ENCODE results near the gene USP32. TPM values are rescaled to one million over a fixed set of nuclear protein-coding genes. Genes with fewer than 3 reads are reported as not detected.

The USP32 gene
- total RNA-seq, 1 experiment from 2014 or later, result 73.5 TPM

DNA sequence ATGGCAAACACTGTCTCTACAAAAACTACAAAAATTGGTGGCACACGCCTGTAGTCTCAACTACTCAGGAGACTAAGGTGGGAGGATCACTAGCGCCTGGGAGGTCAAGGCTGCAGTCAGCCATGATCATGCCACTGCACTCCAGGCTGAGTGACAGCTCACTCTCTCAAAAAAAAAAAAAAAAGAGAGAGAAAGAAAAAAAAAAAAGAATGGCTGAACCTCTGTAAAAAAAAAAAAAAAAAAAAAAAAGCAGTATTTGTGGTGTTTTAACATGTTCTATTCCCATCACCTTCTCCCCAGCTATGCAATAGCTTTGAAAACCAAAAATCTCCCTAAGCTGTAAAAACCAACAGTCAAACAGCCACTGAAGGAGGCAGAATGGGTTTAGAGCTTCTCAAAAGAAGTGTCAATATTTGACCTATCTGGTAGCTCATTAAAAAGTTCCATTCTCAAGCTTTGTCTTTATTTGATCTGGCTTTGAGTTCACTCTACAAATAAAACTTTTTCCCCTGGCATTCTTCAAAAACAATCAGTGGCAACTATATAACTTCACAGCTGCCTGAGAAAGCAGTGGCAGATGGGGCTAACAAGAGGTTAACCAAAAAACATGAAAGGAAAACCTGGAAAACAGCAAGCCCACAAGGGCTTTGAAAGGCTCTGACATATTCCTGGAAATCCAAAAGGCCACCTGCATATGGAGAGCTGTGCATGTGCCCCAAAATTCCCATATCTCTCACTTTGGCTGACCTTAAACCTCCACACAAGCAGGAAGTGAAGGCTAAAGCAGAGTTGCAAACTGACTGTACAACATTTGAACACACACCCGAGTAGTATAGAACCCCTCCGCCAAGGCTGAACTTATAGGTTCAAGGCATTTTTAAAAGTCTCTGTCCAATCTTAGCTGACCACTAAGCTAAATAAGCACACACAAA lies 36.0 kb downstream of the USP32 start:
- Histone ChIP-seq H2BK12ac (ENCODE audit: insufficient read length, low read depth, low read length) (no peak overlapping the region), H3K9me3 (ENCODE audit: control insufficient read depth, low read depth, low read length) (no peaks in the 10 kb centered on the region)
- H3K27ac Mint-ChIP-seq, result peak overlapping the region in 2 of 3 experiments; percentile 75 to 76; a peak in 6 of 7 replicates

More for the DNA sequence above, 36.0 kb downstream of the USP32 start:
- Histone ChIP-seq H3K9ac (ENCODE audit: extremely low read depth, insufficient read length, low read length) (no peak overlapping the region), H4K8ac (replicated peaks; ENCODE audit: insufficient read length, low read depth, low read length) (no peak overlapping the region), H4K5ac (ENCODE audit: insufficient read length, low read depth, low read length) (no peak overlapping the region), H2AFZ (ENCODE audit: low read length) (no peak overlapping the region), H3K14ac (ENCODE audit: insufficient read depth, low read length) (no peak overlapping the region), H2AK5ac (ENCODE audit: insufficient read length, low read length) (no peak overlapping the region), H3K79me2 (ENCODE audit: insufficient read depth, low read length) (peaks cover 17% of the 10 kb centered on the region), H3K4me1 (ENCODE audit: insufficient read depth, low read length) (no peaks in the 10 kb centered on the region), H3K23ac (ENCODE audit: insufficient read length, low read depth, low read length) (no peak overlapping the region), H3K4ac (ENCODE audit: low read depth, low read length) (no peak overlapping the region), H2BK5ac (ENCODE audit: insufficient read length, low read length) (no peak overlapping the region), H2BK20ac (ENCODE audit: low read depth, low read length, poor library complexity, severe bottlenecking) (no peak overlapping the region), H3K4me2 (ENCODE audit: insufficient read depth, insufficient read length, low read length) (no peak overlapping the region), H3K27me3 (ENCODE audit: insufficient read depth, low read length) (no peaks in the 10 kb centered on the region), H4K91ac (ENCODE audit: insufficient read length, low read depth, low read length) (no peak overlapping the region), H3K18ac (ENCODE audit: insufficient read length, low read depth, low read length) (no peak overlapping the region), H3K79me1 (ENCODE audit: insufficient read depth, low read depth, low read length, poor library complexity, severe bottlenecking) (peaks cover 9% of the 10 kb centered on the region), H3K23me2 (ENCODE audit: insufficient read length, low read depth, low read length, poor library complexity, severe bottlenecking) (no peaks in the 10 kb centered on the region), H2BK120ac (ENCODE audit: low read depth, low read length, poor library complexity, severe bottlenecking) (no peak overlapping the region), H3K27ac (ENCODE audit: insufficient read length, low read depth, low read length) (no peak overlapping the region), H2BK15ac (ENCODE audit: low read depth, low read length) (no peak overlapping the region), H4K20me1 (ENCODE audit: control insufficient read depth, insufficient read depth, insufficient read length) (no peaks in the 10 kb centered on the region), H3T11ph (ENCODE audit: low read length) (no peak overlapping the region), H3K56ac (ENCODE audit: insufficient read length, low read depth, low read length) (no peak overlapping the region)
- TF ChIP-seq, protein P1, sequence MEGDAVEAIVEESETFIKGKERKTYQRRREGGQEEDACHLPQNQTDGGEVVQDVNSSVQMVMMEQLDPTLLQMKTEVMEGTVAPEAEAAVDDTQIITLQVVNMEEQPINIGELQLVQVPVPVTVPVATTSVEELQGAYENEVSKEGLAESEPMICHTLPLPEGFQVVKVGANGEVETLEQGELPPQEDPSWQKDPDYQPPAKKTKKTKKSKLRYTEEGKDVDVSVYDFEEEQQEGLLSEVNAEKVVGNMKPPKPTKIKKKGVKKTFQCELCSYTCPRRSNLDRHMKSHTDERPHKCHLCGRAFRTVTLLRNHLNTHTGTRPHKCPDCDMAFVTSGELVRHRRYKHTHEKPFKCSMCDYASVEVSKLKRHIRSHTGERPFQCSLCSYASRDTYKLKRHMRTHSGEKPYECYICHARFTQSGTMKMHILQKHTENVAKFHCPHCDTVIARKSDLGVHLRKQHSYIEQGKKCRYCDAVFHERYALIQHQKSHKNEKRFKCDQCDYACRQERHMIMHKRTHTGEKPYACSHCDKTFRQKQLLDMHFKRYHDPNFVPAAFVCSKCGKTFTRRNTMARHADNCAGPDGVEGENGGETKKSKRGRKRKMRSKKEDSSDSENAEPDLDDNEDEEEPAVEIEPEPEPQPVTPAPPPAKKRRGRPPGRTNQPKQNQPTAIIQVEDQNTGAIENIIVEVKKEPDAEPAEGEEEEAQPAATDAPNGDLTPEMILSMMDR (conservative IDR thresholded peaks at IDR 0.05), result no peak
- no peaks in the 10 kb centered on the region for H3K27me3 Mint-ChIP-seq (ENCODE audit: low read depth)
- H3K36me3 Mint-ChIP-seq (ENCODE audit: insufficient read depth in 1 of 3, low read depth in 3 of 3), result 0 out of 7 replicates have a peak, but pooled peaks cover 0 to 2% (median 0%) of the 10 kb centered on the region in 3 experiments
- H3K9me3 Mint-ChIP-seq, result no peaks in the 10 kb centered on the region
- no CpG with 5 or more reads among the region's 4 CpGs for WGBS (ENCODE audit: extremely low coverage, insufficient read length, low lambda C conversion rate)
- peaks cover 10 to 14% of the 10 kb centered on the region in 2 experiments; a peak in 3 of 4 replicates for H3K4me1 Mint-ChIP-seq
- DNase-seq, result no peak
- H3K4me3 Mint-ChIP-seq, result no peak overlapping the region
